ENCODE results near the gene LILRA5.

DNA sequence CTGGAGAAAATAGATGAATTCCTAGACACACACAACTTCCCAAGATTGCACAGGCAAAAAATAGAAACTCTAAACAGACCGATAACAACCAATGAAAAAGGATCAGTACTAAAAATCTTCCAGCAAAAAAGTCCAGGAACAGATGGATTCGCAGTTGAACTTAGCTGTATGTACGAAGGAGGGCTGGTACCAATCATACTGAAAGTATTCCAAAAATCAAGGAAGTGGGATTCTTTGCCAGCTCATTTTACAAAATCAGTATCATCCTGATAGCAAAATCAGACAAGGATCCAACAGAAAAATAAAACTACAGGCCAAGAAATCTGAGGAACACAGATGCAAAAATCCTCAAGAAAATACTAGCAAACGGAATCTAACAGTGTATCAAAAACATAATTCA is 25.5 kb downstream of the LILRA5 start:
- TF ChIP-seq E2F5 (CRISPR knock-in tag; IDR thresholded peaks at IDR 0.05) (no peak), CDX4 (CRISPR knock-in tag; IDR thresholded peaks at IDR 0.05; ENCODE audit: borderline replicate concordance) (no peak), RELA (CRISPR knock-in tag; IDR thresholded peaks at IDR 0.05; ENCODE audit: borderline replicate concordance) (no peak), NR1H2 (CRISPR knock-in tag; IDR thresholded peaks at IDR 0.05) (no peak), NFYB (CRISPR knock-in tag; conservative IDR thresholded peaks at IDR 0.05; ENCODE audit: low read depth) (no peak)

All from WTC11 (cell line).